Fibroblast of gingiva (primary cell): ENCODE data around the gene ZBED3.

Experiments used
- DNase-seq: peaks from one replicate; pipeline ENCODE4 v3.0.0-alpha.2; 2011; ENCODE audit warnings: low read depth

The ZBED3 gene

DNA sequence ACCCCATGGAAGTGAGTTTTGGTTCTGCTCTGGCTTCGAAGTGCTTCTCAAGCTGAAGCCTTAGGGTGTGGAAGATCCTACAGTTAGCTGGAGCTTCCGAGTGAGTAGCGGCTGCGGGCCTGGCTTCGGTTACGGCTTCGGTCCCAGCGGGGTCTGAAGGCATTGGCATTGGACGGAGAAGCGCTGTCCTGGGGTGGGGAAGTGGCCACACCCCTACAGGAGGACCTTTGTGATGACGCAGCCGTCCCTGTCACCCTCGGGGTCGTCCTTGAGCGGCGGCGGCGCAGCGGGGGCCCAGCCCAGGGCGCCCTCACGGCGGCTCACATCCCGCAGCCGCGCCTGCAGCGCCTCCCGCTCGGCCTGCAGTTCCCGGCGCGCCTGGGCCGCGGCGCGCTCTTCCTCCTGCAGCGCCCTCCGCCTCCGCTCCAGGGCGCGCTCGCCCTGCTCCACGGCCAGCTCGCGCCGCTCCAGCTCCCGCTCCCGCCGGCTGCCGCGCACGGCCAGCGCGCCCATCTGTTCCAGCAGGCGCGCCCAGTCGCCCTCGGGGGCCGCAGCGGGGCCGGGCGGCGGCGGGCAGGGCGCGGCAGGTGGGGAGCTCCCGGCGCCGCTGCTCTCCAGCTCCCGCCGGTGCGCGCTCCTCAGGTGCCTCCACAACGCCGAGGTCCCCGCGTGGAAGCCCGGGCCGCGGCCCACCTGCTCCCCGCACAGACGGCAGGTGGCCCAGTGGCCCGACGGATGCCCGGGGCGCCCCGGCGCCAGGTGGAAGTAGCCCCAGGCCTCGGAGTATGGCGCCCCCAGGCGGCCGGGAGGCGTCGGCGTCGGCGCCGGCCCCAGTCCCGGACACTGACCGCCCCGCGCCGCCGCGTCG lies 9.9 kb downstream of the ZBED3 start:
- peak; percentile 57 for DNase-seq

DNA sequence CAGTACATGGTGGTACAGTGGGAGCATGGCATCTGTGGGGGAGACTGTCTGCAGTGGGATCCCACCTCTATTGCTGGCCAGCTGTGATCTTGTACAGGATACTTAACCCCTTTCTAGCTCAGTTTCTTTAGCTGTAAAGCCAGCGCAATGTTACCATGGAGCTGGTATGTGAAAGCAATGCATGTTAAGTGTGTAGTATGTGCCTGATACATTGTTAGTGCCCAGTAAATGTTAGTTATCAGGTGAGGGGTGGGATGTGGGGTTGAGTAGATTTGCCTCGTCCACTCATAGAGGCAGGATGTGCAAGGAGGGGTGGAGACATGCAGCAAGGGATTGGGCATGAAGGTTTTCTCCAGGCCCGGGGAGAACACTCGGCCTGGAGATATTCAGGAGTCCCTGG lies 12.3 kb downstream of the ZBED3 start:
- no peak for DNase-seq

DNA sequence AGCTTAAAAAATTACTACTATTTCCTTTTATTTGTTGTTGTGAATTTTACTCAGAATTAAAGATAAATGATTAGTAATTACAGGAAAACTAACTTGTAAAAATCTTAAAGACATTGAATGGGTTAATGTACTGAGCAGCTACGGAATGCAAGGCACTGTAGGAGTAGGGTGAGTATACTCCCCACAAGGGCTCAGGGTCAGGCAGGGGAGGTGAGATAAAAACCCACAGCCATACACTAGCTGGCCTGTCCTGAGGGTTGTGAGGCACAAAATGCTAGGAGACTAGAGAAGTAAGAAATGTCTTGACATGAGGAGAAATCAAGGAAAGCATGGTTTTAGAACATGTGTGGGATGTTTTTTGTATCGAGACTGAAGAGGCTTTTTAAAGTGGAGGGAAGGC lies 13.4 kb downstream of the ZBED3 start:
- DNase-seq: no peak

DNA sequence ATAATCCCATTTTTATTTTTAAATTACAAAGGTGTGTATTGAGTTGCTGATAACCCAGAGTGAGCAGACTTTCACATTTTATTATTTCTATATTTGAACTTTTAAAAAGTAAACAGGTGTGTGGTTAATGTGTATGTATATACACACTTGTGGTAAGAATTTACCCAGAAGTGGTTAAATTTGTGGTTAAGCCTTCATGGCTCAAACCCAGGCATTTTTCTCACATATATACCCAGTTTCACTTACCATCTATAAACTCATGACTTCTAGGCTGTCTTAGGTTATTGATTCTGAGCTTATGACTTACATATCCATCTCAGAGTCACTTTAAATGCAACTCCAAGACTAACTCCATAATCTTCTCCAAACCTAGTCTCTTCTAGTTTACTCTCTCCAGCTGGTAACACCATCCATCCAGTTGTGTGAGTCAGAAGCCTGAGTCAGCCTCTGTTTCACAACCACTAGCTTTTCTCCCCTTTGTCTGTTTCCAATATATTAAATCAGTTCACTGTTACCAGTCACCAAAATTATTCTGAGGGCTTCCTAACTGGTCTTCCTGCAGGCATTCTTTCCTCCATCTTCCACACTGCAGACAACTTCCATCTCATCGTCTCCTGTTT lies 20.2 kb downstream of the ZBED3 start:
- DNase-seq: peak; percentile 81

DNA sequence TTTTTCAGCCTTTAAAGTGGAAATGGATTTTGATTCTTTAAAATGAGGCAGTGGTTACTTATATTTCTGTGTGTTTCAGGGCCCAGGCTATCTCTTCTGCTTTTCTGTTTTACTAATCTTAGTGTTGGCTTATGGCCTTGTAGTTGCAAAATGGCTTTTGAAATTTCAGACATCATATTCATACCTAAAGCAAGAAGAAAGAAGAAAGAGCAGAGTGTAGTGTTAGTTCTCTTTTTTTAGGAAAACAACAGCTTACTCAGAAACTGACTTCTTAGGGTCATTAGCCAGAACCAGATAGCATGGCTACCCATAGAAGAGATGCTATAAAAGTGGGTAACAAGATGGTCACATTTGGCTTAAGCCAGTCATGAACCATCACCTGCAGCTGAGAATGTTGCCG lies 20.9 kb downstream of the ZBED3 start:
- DNase-seq: no peak

DNA sequence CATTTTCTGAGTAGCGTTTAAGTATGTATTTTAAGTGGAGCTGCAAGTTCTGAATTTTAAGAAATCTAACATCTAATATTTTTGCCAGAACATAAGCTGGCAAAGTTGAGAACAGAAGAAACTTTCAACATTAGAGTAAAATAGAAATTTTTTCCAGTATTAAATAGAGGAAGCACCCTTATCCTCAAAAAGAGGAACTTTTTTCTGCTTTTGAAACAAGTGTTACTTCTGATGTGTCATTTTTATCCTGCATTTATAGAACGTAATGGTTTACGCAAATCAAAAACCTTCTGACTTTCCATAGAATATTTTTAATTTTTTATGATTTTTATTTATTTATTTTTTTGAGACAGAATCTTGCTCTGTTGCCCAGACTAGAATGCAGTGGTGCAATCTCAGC lies 21.8 kb downstream of the ZBED3 start:
- no peak for DNase-seq

DNA sequence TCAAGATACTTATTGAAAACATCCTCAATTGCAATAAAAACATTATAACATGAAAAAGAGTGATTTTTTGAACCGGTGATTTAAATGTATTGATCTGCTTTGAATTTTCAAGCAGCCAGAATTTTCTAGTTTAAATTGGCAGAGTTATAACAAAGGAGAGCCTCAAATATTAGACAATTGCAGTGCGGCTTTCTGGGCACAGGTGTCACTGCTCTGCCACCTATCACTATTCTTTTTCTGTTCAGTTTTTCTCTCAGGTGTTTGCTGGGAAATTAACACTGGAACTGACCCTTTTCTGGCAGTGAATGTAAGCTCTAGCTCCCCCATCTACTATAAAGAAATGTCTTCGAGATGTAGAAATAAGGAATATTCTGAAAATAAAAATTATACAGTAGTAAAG lies 23.0 kb downstream of the ZBED3 start:
- no peak for DNase-seq

DNA sequence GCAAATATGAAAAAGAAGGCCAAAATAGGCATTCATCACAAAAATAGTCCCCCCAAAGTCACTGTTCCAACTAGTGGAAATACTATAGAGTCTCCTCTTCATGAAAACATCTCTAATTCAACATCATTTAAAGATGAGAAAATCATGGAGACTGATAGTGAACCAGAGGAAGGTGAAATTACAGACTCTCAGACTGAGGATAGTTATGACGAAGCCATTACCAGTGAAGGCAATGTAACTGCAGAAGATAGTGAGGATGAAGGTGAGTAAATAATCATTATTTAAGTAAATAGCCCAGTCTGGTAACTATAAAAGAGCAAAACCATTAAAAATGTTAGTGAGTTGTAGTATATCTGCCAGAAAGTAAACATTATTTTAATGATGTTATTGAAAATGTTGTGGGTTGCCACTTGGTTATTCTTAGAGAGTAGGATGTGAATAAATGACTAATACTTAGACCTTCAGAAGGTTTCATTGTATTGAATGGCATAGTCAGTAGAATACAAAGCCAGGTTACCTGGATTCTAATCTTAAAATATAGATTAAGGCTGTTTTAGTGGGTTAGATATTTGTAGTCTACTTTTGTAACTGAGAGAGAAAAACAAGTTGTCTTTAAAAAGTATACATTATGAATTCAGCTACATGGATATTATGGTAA lies 40.5 kb downstream of the ZBED3 start:
- no peak for DNase-seq

DNA sequence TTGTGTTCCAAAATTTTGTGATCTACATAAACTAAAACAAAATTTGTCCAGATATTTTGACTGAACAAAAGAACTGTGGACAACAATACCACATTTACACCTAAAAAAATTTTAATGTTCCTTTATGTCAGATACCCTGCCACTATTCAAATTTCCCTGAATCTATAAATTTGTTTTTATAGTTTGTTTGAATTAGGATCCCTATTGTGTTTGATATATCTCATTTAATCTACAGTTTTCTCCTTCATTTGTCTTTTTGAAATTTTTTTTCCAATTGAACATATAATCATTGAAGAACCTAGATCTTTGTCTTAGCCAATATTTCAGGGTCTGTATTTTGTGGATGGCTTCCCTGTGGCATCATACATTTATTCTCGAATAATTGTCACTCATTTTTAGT lies 51.1 kb downstream of the ZBED3 start:
- DNase-seq: no peak

DNA sequence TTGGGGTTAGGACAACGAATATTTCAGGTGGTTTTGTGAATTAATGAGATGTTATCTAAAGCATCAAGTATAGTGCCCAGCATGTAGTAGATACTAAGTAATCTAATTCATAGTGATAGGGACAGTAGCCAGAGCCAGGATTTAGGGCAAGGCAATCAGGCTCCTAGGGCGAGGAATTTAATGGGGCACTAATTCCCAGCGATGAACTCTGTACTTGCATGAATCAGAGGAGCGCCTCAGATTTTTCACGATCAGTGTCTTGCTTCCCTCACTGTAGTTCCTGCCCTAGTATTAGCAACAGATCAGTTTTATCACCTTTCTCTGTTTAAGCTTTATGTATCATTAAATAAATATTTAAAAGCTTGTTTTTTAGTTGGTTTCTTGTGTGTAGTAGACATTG lies 53.7 kb downstream of the ZBED3 start:
- no peak for DNase-seq

DNA sequence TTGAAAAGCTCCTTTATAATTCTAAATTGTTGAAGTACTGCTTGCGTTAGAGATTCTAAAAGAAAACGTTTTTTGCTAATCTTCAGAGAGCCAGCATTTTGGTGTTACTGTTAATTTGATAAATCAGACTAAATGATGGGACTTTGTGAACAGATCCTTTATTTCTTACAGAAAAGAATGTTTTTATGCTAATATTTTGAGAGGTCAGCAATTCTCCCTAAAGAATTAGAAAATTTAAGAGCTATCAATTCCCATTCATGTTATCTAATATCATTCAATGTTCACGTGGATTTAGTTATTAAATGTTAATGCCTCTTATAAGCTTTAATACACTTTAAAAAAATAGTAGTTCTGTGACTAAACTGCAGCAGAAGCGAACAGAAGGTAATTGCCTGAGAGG lies 54.5 kb downstream of the ZBED3 start:
- no peak for DNase-seq

DNA sequence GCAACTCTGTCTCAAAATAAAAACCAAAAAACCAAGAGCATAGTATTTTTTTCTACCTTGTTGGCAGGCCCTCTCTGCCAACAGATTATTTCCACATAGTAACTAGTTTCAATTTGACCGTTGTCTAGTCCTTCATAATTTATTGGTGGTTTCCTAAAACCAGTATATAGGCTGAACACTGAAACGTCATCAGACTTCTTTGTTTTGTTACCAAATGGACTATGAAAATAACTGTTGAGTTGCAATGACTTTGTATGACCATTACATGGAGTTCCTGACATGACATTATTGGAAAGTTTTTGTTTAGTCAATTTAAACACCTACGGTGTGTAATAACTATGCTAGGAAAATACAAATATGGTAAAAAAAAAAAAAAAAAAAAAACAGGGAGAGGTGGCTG lies 55.2 kb downstream of the ZBED3 start:
- DNase-seq: no peak

DNA sequence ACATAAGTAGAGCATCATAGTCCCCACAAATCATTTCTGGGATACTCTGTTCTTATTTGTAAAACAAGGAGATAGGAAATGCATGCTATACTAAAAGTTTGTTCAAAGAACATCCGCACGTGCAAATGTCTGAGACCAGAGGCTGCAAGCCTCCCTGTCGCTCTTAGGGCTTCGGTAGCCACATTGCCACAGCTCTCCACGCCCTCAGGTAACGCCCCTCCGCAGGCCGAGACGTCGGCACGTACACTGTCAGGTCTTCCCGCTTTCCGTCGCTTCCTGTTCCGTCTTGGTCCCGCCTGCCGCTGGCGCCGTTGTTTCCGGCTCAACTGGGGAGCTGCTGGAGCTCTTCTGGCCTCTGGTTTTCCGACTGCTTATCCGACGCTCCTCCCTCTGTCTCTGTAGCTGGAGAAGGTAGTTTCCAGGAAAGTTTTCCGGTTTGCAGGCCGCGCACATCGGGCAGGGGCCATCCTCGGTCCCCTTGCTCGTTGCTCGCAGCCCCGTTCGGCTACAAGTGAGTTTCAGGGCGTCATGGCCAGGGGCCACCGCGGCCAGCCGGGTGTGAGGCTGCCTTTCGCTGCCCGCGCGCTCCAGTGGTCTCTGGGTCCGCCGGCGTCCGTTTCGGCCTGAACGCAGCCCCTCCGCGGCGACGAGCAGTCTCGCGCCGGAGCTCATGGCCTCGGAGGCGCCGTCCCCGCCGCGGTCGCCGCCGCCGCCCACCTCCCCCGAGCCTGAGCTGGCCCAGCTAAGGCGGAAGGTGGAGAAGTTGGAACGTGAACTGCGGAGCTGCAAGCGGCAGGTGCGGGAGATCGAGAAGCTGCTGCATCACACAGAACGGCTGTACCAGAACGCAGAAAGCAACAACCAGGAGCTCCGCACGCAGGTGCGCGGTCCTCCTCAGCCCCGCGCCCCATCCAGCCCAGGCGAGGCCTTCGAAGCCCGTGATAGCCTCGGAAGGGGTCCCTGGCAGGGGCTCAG lies 56.7 kb downstream of the ZBED3 start, which contains the start of gene AGGF1:
Gene AGGF1 (plus strand): TSS at position 308 of the 975 bp plus-strand sequence. CDS start 363 bp downstream, at position 671.
- DNase-seq: peak; percentile 92

DNA sequence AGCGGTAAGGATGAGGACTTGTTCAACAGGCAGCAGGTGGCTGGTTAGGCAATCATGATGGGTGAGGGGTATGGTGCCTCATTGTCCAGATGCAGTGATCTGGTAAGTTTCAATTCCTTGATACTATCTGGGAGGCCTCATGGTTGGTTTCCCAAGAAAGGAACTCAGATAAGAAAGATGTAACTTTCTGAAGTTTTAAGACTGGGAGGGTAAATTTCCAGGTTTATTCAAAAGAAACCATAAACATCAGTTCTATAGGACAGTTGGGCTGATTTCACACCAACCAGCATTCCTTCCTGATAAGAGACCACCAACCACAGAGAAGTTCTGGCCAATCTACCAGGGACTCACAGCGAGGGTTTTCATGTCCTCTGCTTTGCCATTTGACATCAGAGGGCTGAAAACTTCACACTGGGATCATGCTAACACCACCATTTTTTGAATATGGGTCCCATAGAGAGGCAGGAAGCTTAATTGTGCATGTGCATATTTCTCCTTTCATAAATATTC lies 57.7 kb downstream of the ZBED3 start:
- no peak for DNase-seq

DNA sequence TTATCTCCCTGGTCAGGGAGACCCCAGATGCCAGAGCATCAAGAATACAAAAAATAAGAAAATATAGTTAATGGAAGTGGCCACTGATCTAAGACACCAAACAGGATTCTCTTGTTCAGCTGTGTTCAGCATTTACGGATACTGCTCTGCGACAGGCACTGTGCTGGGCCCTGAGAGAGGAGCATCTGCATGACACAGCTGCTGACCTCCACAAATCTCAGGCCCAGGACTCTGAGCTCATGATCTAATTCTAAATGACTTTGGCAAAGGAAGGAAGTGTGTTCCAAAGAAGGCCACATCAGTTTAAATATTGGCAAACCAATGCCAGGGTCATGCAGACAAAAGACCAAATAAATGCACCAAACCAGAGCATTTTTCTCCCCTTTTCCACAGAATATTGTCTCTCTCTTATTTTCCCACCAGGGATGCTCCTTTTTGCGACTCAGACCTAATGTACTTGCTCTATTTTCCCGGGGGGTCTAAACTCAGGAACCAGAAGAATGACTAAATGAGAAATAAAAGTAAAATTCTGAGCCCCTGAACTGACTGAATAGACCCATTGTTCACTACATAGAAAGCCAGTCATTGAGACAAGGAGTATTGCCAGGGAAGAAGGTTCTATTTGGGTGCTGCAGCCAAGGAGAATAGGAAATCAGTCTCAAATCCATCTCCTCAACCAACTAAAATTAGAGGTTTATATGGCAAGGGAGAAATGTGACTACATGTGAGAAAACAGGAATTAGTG lies 58.3 kb downstream of the ZBED3 start:
- no peak for DNase-seq

DNA sequence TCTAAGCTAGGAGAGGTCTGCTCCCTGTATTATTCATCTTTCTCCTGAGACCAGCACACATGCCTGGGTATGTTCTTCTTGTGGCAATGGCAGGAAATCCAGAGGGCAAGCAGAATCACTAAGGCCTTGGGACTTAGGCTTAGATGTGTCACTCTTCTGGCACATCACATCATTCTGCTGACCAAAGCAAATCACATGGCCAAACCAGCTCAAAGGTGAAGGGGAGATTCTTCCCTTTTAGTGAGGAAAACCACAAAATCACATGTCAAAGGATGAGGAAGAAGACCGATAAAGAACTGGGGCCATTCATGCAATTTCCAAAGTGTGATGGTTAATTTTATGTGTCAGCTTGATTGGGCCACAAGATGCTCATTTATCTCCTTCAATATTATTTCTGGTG lies 62.6 kb downstream of the ZBED3 start:
- DNase-seq: no peak

DNA sequence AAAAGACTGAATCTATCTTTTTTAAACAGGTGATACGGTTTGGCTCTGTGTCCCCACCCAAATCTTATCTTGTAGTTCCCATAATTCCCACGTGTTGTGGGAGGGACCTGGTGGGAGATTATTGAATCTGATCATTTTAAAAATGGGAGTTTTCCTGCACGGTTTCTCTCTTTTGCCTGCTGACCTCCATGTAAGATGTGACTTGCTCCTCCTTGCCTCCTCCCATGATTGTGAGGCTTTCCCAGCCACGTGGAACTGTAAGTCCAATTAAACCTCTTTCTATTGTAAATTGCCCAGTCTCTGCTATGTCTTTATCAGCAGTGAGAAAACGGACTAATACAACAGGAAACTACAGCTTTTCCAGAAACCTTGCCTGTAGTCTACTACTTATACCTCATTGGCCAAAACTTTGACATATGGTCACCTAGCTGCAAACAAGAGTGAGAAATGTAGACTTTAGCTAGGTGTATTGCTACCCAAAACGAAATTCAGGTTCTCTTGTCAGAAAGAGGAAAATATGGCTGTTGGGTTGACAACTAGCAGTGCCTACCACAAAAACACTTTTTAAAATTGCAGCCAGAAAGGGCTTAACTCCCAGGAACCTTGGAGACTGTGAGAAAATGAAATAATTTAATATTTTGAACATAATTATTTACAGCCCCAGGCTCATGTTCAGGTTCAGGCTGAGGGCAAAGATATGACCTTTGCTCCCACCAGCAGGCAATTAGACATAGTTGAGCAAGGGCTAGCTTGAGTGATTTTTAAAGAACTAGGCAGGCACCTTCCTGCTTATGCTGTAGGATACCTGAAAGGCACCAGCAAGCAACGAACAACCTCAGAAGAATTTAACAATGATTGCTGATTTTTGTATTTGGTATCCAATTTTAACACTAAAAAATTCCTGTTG lies 64.3 kb downstream of the ZBED3 start:
- no peak for DNase-seq
